ENCODE data around the gene BAHCC1. TPM values are rescaled to one million over a fixed set of nuclear protein-coding genes. Genes with fewer than 3 reads are reported as not detected.

The BAHCC1 gene
- total and polyA plus RNA-seq, 8 donors, result 4.9 to 56.2 (median 9.4) TPM

GRCh38 chr17:81404558-81405165, 9.4 kb downstream of the BAHCC1 start:
- Histone ChIP-seq H3K27ac (peak overlapping the region; percentile 41 to 99 (median 95)), H3K9me3 (no peaks in the 10 kb centered on the region), H3K36me3 (no peaks in the 10 kb centered on the region), H3K4me3 (peak overlapping the region in 1 of 4 donors; percentile 5), H3K27me3 (peaks cover 0 to 18% (median 4%) of the 10 kb centered on the region in 3 donors), H3K4me1 (peaks cover 48 to 80% (median 56%) of the 10 kb centered on the region in 4 donors)
- peak in 1 of 2 donors; percentile 50 for DNase-seq
- WGBS, 5 donors, result 38 to 59% (median 51%) methylated on average over 11 of the region's 11 CpGs
- intact Hi-C loops (cut with DNase I; ENCODE audit: low total_unique reads), result loop anchor here (5.0 to 10.0 kb wide), 2 partner anchors 67 to 80 kb away; no protein-coding TSS in a partner anchor
- TF ChIP-seq POLR2AphosphoS5 (IDR thresholded peaks at IDR 0.05), result no peak
- no peak for TF ChIP-seq POLR2A (IDR thresholded peaks at IDR 0.05)
- TF ChIP-seq EP300 (IDR thresholded peaks at IDR 0.05), result no peak
- TF ChIP-seq CTCF (IDR thresholded peaks at IDR 0.05), result no peak

- peak; percentile 16 to 52 (median 37) for TF ChIP-seq POLR2AphosphoS5 (IDR thresholded peaks at IDR 0.05)
- no peak for TF ChIP-seq POLR2A (IDR thresholded peaks at IDR 0.05)
- WGBS, 5 donors, result 27 to 72% (median 58%) methylated on average over 5 to 7 of the region's 7 CpGs
- Histone ChIP-seq H3K36me3 (no peaks in the 10 kb centered on the region), H3K4me3 (no peak overlapping the region), H3K9me3 (no peaks in the 10 kb centered on the region), H3K27ac (peak overlapping the region in 4 of 5 donors; percentile 88 to 99 (median 97)), H3K27me3 (peaks cover 0 to 10% (median 0%) of the 10 kb centered on the region in 3 donors), H3K4me1 (peaks cover 47 to 79% (median 53%) of the 10 kb centered on the region in 4 donors)
- intact Hi-C loops (cut with DNase I; ENCODE audit: low total_unique reads), result loop anchor here (5.0 to 10.0 kb wide), 2 partner anchors 68 to 79 kb away; no protein-coding TSS in a partner anchor
- DNase-seq, result peak in 1 of 2 donors; percentile 80
Measured at GRCh38 chr17:81405411-81405872, 10.2 kb downstream of the BAHCC1 start.

- no peaks in the 10 kb centered on the region for H3K9me3 ChIP-seq
- H3K27ac ChIP-seq, result peak overlapping the region in 4 of 5 donors; percentile 88 to 99 (median 97)
- DNase-seq, result peak in 1 of 2 donors; percentile 54
- H3K4me1 ChIP-seq, result peaks cover 38 to 73% (median 45%) of the 10 kb centered on the region in 4 donors
- TF ChIP-seq POLR2AphosphoS5 (IDR thresholded peaks at IDR 0.05), result no peak
- TF ChIP-seq POLR2A (IDR thresholded peaks at IDR 0.05), result no peak
- TF ChIP-seq CTCF (IDR thresholded peaks at IDR 0.05), result no peak
- no peak for TF ChIP-seq EP300 (IDR thresholded peaks at IDR 0.05)
- no peak overlapping the region for H3K4me3 ChIP-seq
- H3K27me3 ChIP-seq, result peaks cover 0 to 6% (median 0%) of the 10 kb centered on the region in 3 donors
- WGBS, 5 donors, result 72 to 82% (median 80%) methylated on average over 29 to 42 of the region's 42 CpGs
- no peaks in the 10 kb centered on the region for H3K36me3 ChIP-seq
- intact Hi-C loops (cut with DNase I; ENCODE audit: low total_unique reads), result loop anchor here (5.0 to 10.0 kb wide), 2 partner anchors 69 to 78 kb away; no protein-coding TSS in a partner anchor
Measured at GRCh38 chr17:81406117-81406953, 11.1 kb downstream of the BAHCC1 start.

GRCh38 chr17:81408049-81408448, 12.8 kb downstream of the BAHCC1 start:
- Histone ChIP-seq H3K4me3 (no peak overlapping the region), H3K9me3 (no peaks in the 10 kb centered on the region), H3K4me1 (peaks cover 31 to 73% (median 41%) of the 10 kb centered on the region in 4 donors), H3K36me3 (no peaks in the 10 kb centered on the region), H3K27me3 (peaks cover 0 to under 1% (median 0%) of the 10 kb centered on the region in 3 donors), H3K27ac (no peak overlapping the region)
- DNase-seq, result no peak
- TF ChIP-seq CTCF (IDR thresholded peaks at IDR 0.05) (no peak), POLR2AphosphoS5 (IDR thresholded peaks at IDR 0.05) (no peak), POLR2A (IDR thresholded peaks at IDR 0.05) (no peak), EP300 (IDR thresholded peaks at IDR 0.05) (no peak)
- 77 to 89% (median 83%) methylated on average over 11 to 14 of the region's 14 CpGs for WGBS, 5 donors
- intact Hi-C loops (cut with DNase I; ENCODE audit: low total_unique reads), result loop anchor here (5.0 to 10.0 kb wide), 2 partner anchors 71 to 77 kb away; no protein-coding TSS in a partner anchor
